Stimulated activated CD4-positive, alpha-beta T cell treated with anti-CD3 and anti-CD28 coated beads, TNF-alpha, amount 100 ng/mL, for 4 hours (primary cell): ENCODE measurements around the gene CECR2.

ENCODE experiments used
- DNase-seq, 3 experiments: peaks; one replicate each; pipeline ENCODE4 v3.0.0-alpha.2; 2020; ENCODE audit warnings: low read depth in 3 of 3

The CECR2 gene

DNA sequence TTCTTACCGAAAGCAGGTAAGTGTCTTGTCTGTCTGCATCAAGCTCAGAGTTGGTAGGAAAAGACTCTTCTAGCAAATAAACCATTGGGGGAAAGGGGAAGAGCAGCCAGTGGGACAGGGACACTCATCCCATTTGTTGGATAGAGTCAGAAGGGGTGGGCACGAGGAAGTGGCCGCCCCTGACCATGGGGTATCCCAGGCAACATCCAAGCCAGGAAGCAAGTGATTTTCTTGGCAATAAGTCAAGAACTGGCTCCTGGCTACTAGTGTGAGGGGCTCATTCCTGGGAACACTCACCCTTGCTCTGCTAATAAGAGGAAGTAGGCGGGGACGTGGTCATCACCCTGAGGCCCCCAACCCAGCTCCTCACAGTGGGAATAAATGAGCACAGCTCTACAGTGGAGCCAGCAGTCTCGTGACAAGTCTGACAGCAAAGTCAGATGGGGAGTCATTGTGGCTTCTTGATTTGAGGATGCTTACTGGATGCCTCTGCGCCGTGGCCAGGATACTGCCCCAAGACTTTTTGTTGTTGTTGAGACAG lies 200.8 kb downstream of the CECR2 start:
- no peak for DNase-seq

DNA sequence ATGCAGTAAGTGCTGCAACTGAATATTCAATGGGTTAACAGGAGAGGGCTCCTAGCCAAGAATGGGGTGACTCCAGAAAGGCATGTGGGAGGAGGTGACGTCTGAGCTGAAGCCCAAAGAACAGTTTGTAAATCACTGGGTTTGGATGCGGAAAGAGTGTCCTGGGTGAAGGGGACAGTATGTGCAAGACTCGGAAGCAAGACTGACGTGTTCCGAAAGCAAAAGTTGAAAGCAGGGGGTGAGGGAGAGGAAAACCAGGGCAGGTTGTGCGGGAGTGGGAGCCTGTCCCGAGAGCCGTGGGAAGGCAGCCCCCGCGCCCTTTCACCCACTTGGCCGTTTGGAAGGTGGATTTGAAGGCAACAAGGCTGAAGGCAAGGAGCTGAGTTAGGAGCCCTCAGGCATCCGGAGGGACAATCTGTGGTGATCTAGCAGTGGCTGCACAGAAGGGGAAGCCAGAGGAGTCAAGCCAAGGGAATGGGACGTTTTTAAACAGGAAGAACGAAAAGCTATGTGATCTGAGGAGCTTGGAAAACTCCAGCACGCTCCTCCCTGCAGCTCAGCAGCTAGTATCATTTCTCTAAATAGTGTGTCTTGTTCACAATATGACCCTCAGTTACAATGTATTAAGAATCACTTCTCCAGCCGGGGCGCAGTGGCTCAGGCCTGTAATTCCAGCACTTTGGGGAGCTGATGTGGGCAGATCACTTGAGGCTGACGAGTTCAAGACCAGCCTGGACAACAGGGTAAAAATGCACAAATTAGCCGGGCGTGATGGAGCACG lies 201.8 kb downstream of the CECR2 start:
- DNase-seq = no peak

DNA sequence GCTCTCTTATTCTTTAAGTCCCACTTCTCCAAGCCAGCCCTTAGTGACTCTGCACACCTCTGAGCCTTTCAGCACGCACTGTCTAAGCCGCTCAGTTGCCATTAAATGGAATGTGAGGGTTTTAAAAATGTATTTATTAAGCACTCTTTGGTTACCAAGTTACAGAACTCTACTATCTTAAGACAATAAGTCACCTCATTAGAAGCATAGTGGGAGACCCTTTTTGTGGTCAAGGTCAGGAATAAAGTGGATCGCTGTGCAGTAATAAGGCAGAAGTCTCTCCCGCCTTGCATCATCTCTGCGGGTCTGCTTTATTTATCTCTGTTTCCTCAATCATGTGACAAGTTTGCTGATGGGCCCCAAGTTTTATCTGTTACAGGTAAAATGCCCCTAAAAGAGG lies 205.9 kb downstream of the CECR2 start:
- no peak for DNase-seq

- DNase-seq = no peak
Observed at GRCh38 chr22:17575681-17576080, 206.4 kb downstream of the CECR2 start.

- DNase-seq = no peak
Observed at GRCh38 chr22:17576470-17576869, 207.2 kb downstream of the CECR2 start.

DNA sequence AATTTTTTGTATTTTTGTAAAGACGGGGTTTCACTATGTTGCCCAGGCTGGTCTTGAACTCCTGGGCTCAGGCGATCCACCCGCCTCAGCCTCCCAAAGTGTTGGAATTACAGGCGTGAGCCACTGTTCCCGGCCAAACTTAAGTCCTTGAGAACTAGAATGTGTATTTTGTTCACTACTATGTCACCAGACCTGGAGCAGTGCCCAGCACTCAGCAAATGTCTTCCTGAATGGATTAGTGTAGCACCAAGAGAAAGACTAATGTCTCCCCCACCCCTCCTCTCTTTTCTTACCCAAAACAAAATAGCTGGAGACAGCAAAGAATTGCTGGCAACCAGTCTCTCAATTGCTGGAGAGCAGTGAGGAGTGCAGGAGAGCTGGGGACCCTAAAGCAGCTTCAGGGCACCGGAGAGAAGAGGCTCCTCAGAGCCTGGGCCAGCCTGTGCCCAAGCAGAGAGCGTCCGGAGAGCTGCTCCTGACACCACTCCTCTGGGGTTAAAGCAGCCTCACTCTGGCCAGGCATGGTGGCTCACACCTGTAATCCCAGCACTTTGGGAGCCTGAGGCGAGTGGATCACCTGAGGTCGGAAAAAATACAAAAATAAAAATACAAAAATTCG lies 209.0 kb downstream of the CECR2 start:
- DNase-seq = no peak

DNA sequence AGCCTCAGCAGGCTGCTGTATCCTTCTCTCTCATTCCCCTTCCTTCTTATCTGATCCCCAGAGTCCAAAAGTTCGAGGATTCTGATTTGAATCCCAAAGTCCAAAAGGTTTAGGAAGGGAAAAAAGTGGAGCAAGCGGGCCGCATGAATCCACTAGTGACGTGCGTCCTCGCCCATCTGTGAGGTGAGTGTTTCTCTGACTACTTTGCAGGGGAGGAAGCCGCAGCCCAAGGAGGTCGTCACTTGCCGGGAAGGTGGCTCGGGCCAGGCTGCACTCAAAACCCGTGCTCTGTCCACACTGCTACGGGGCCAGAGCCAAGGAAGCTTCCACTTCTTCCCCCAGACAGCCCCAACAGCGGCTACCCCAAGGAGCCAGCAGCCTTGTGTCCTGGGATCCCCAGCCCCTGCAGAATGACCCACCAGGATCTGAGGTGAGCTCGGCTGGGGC lies 210.3 kb downstream of the CECR2 start:
- no peak for DNase-seq

DNA sequence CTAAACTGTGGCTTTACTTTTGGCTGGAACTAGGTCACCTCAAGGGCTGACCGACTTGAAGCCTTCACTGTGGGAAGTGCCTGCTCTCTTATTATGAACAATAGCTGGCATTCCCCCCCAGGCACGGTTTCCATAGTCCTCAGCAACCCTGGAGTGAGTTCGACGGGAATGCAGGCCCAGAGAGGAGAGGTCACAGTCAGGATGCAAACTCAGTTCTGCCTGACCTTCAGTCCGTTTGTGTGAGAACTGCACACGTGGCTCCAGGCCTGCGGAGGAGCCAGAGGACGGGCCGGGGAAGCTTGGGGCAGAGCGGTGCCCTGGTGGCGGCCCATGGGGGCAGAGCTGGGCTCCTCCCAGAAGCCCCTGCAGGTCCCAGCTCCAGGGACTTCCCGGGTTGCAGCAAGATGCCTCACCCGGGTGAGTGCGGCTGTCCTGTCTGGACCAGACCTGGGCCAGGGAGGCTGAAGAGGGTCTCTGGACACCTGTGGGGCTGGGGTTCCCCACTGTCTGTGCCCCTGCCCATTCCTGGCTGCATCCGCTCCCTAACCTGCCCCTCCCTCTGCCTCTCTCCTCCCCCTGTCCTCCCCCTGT lies 211.3 kb downstream of the CECR2 start:
- DNase-seq = no peak

GRCh38 chr22:17581056-17581455 lies 211.8 kb downstream of the CECR2 start:
- no peak for DNase-seq

GRCh38 chr22:17581631-17582030 lies 212.4 kb downstream of the CECR2 start:
- no peak for DNase-seq

DNA sequence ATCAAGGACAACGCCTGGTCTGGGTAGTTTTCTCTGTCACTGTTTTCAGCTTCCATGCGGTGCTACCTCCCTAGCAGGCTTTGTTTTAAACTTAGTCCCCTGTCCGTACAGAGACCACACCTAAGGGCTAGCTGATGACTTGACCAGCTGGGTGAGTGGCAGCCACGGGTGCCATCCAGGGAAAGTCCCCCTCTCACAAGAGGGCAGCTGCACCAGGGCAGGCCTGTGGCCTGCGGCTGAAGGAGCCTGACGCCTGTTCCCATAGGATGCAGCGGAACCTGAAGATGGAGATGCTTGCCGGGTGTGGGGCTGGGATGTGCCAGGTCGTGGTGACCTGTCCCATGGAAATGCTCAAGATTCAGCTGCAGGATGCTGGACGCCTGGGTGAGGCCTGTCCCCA lies 213.9 kb downstream of the CECR2 start:
- no peak for DNase-seq

- no peak for DNase-seq
Observed at GRCh38 chr22:17586831-17587440, 217.7 kb downstream of the CECR2 start.

DNA sequence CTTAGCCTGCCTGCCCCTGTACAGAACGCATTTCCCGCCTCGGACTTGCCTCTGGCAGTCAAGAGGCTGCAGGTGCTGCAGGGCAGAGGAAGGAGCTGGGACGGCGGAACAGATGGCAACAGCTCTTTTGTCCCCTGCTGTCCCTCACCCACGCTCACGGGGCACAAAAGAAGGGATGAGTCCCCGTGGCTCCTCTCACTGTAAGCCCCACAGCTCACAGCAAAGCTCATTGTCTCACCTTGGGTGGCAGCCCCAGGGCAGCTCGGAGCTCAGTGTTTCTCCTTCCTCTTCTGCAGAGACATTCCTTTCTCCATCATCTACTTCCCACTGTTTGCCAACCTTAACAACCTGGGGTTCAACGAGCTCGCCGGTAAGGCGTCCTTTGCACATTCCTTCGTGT lies 218.4 kb downstream of the CECR2 start:
- DNase-seq = no peak

DNA sequence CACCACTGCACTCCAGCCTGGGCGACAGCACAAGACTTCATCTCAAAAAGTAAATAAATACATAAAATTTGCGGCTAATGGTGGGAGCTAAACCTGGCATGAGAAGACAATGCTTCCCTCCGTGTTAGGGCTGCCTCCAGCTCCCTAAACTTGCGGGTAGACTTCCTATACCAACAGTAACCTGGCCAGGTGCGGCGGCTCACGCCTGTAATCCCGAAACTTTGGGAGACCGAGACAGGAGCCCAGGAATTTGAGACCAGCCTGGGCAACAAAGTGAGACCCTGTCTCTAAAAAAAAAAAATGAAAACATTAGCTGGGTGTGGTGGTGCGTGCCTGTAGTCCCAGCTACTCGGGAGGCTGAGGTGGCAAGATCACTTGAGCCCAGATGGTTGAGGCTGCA lies 219.3 kb downstream of the CECR2 start:
- no peak for DNase-seq

DNA sequence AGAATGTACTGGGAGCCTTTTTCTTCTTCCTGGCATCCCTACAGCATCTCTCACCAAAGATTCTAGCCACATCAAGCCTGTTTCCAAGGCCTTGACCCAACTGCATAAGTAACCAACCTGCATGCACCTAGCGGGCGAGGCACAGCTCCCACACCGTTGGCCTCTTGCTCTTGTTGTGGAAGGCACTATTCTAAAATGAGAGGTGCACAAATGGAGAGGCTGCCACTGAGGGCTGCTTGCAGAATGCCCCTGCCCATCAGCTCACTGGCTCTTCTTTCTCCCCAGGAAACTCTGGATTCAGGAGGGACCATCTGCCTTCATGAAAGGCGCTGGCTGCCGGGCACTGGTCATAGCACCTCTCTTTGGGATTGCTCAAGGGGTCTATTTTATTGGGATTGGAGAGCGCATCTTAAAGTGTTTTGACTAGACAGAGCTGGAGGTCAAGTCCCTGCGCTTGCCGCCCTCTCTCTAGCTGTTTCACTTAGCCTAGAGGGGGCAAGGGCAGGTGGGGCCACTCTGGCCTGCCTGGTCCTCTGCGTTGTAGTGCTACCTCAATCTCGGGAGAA lies 220.6 kb downstream of the CECR2 start:
- no peak for DNase-seq

DNA sequence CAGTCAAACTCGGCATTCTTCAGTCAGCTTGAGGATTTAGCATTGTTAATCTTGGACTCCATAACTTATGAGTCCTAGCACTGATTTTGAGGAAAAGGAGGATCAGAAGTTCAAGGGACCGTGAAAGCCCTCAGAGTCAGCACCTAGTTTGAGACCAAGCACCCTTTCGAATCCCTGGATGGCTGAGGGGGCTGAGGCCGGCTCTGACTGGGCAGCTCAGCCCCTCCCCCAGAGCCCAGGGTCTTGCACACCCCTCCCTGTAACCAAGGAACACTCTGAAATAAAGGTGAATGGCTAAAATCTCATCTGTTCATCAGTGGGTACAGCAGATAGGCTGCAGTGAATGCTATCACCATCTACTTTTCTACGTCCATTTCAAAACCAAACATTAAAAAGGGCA lies 221.3 kb downstream of the CECR2 start:
- no peak for DNase-seq

- DNase-seq = no peak
Observed at GRCh38 chr22:17592201-17592600, 222.9 kb downstream of the CECR2 start.

- no peak for DNase-seq
Observed at GRCh38 chr22:17596226-17596625, 227.0 kb downstream of the CECR2 start.

GRCh38 chr22:17597217-17597616 lies 228.0 kb downstream of the CECR2 start:
- DNase-seq = no peak

GRCh38 chr22:17598318-17598717 lies 229.1 kb downstream of the CECR2 start:
- no peak for DNase-seq

DNA sequence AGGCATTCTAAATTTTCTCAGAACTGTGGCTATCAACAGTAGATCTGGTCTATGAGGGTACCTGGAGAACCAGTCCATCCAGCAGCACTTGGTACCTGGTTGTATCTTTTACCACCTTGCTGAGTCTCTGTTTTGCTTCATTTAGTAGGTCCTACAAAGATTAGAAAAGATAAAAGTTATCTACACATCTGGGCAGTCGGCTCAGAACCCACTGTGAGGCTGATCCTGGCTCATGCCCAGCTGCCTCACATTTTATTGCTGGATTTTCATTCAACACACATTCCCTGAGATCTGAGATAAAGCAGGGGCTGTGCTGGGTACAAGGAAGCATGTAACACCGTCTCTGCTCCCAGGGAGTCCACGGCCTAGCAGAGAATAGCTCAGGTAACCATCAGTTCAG lies 231.8 kb downstream of the CECR2 start:
- no peak for DNase-seq

GRCh38 chr22:17603668-17604067 lies 234.4 kb downstream of the CECR2 start:
- DNase-seq = no peak
